ENCODE results near the gene MCTP2.
"Not testable (repeated sequence)": the region's sequence is repeated elsewhere in the genome, so short reads cannot be mapped to it uniquely, and the experiment has no call there.

MCTP2 gene

DNA sequence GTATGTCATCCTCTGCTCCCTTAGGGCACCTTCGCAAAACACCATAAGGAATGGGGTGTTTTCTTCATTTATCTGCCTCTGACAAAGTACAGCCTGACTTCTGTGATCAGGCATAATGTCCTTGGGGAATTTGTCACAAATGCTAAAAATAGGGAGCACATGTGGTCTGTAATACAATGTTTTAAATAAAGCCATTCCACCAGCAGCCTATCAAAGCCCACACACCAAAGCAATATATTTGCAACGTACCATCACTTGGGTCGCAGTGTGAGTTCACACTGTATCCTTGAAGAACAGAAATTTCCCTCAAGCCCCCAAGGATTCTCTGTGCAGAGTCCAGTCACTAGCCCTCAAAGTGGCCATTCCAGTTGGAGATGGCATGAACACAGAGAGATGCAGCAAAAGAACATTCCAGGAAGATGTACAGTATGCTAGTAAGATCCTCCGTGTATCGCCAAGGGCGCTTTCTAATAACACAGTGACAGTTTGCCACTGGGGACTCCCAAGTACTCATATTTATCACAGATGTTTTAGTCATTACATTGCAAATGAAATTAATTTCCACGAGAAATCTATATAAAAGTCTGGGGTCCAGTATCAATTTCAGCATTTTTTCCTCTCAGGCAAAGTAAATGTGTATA, 246.7 kb downstream of the MCTP2 start:
- no peak for DNase-seq

DNA sequence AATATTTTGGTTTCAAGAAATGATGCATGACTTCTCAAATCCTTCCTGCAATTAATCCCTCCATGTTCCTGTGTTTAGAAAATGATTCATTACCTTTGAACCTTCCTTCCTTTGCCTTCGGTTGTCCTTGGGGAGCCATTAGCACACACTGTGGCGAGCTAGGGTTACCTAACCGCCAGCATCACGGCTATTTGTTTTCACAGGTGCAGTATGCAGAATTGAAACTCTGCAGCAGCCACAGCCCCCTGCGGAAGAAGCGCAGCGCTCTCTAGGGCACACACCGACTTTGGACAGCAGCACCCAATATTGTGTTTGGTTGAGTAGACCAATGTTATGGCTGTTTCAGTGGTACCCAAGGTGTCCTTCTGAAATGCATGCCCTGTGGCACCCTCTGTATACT, 247.4 kb downstream of the MCTP2 start:
- DNase-seq = no peak

DNA sequence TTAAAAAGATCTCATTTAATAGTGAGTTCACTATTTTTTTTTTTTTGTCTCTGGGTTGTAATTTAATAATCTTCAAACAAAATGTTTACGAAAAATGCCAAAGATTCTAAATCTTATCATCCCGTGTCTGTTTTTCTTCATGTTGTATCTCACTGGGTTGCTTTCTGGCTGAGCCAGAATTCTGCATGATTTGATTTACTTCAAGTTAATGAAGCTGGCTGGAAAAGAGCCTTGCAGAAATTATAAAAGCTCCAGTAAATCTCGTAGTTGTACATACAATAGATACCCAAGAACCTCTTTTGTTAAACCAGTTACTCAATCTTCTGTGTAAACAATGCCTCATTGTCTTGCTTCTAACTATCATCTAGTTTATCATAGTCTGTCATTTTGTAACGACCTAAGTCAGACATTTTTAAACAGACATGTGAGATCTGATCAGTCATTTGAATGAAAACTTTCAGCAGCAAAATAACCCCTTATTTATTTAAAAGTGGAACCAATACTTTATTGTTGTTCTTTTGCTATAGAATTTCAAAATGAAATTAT, 249.0 kb downstream of the MCTP2 start:
- DNase-seq = no peak

GRCh38 chr15:94485148-94485719, 253.9 kb downstream of the MCTP2 start:
- no peak for DNase-seq

- DNase-seq = no peak
These were observed 256.3 kb downstream of the MCTP2 start for GRCh38 chr15:94487635-94488034.

- DNase-seq = no peak
These were observed 261.8 kb downstream of the MCTP2 start for GRCh38 chr15:94493176-94493575.

- DNase-seq = not testable (repeated sequence)
These were observed 262.2 kb downstream of the MCTP2 start for GRCh38 chr15:94493586-94493985.

- no peak for DNase-seq
These were observed 263.4 kb downstream of the MCTP2 start for GRCh38 chr15:94494732-94495131.

DNA sequence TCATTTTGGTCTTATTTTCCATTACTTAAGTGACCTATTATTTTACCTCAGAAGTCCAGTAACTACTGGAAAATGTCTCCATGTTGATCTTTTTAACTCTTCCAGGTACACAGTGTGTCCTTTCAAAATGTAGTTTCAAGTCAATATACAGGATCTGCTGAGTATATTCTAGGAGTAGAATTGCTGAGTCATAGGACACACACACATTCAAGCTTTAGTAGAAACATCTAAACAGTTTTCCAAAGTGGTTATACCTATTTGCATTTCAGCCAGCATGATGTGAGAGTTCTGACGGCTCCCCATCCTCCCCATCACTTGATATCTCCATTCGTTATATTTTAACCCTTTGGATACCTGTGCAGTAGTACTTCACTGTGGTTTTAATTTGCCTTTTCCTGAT, 271.9 kb downstream of the MCTP2 start:
- DNase-seq = no peak

DNA sequence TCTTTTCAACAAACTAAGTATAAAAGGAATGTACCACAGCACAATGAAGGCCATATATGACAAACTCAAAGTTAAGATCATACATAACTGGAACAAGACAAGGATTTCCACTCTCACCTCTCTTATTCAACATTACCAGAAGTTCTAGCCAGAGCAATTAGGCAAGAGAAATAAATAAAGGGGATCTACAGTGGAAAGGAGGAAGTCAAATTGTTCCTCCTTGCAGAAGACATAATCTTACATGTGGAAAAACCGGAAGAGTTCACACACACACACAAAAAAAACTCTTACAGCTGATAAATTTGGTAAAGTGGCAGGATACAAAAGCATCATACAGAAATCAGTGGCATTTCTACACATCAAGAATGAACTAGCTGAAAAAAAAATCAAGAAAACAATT, 277.9 kb downstream of the MCTP2 start:
- no peak for DNase-seq

GRCh38 chr15:94522125-94522524, 290.8 kb downstream of the MCTP2 start:
- DNase-seq = no peak

GRCh38 chr15:94523873-94524272, 292.5 kb downstream of the MCTP2 start:
- no peak for DNase-seq

DNA sequence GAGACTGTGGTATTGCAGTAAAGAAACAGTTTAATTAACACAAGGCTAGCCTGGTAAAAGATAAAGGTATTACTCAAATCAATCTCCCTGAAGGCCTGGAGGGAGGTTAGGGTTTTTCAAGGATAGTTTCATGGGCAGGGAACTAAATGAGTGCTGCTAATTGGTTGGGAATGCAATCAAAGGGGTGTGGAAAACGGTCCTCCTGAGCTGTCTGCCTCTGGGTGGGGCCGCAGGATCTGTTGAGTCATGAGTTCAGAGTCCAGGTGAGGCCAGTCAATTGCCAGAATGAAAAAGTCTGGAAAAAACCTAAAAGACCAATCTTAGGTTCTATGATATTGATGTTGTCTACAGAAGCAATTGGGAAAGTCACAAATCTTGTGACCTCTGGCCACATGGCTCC, 293.2 kb downstream of the MCTP2 start:
- no peak for DNase-seq

DNA sequence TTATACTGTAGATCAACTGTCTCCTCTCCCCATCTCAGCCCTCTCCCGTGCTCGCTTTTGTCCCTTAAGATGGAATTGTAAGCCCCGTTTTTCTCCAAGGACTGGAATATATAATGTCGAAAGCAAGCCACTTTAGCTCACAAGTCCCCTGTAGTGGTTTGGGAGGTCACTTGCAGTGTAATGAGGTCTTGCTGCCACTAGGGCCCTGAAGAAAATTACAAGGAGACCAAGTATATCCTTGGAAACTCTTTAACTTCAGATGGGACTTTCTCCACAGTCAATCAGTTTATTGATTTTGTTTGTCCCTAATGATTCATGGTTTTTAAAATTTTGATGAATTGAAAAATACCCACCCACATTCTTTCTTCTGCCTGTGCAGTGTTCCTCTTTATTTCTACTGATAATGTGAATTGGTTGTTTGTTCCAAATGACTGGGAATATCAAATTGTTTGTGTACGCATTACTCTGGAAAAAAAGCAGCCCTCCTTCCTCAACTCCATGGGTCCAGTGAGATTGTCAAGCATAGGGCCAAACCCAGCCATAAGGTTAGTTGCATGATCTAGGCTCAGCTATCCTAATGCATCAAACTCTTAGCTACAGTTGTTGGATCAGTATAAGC, 294.8 kb downstream of the MCTP2 start:
- no peak for DNase-seq

DNA sequence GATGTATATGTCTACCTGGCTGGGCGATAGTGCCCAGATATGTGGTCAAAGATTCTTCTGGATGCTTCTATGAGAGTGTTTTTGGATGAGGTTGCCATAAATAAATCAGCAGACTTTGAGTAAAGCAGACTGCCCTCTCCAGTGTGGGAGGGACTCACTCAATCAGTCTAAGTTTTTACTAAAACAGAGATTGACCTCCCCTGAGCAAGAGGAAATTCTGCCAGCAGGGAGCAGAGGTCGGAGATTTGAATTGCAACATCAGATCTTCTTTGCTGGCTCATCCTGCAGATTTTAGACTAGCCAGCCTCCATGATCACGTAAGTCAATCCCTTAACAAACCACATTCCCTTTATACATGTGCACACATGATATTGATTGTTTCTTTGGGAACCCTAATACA, 300.9 kb downstream of the MCTP2 start:
- no peak for DNase-seq
